GM18511 (cell line): Measurements from ENCODE around the gene KATNB1.

ENCODE experiments used
- ATAC-seq: cut with Tn5 transposase; IDR thresholded peaks from one replicate; pipeline ENCODE4 v1.9.1; 2021; ENCODE audit warnings: mild to moderate bottlenecking, moderate library complexity; ENCODE audit not compliant: unreplicated experiment

Gene KATNB1

GRCh38 chr16:57735755-57736418 is at the start of gene KATNB1:
KATNB1 (plus strand) TSS chr16:57735770; CDS start chr16:57737244, 1,474 bp downstream.
- ATAC-seq, result peak; percentile 35

- no peak for ATAC-seq
These were observed 49.0 kb upstream of the KATNB1 start for GRCh38 chr16:57686577-57686976.

- ATAC-seq, result no peak
These were observed 48.1 kb upstream of the KATNB1 start for GRCh38 chr16:57687363-57687929.

DNA sequence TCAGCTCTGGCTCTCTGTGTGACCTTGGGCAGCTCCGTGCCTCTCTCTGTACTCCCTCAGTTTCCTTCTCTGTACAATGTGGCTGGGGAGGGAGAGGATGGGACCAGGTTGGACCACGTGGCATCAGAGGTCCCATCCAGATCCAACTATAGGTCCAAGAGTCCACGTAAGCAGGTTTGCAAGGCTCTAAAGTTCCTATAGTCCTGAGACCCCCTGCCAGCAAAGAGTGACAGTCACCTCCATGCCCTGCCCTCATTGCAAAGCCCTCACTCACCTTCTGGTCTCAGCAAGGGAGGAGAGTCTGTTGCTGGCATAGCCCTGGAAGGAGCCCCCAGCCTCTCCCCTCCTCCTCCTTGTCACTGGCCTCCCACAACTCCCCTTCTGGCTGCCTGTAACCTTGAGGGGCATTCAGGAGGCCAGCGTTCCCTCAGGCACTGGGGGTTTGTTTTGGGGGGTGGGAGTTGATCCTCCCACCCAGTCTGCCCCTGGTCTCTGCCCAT is 47.0 kb upstream of the KATNB1 start:
- no peak for ATAC-seq

GRCh38 chr16:57688987-57689761 is 46.4 kb upstream of the KATNB1 start:
- ATAC-seq, result peak; percentile 23

DNA sequence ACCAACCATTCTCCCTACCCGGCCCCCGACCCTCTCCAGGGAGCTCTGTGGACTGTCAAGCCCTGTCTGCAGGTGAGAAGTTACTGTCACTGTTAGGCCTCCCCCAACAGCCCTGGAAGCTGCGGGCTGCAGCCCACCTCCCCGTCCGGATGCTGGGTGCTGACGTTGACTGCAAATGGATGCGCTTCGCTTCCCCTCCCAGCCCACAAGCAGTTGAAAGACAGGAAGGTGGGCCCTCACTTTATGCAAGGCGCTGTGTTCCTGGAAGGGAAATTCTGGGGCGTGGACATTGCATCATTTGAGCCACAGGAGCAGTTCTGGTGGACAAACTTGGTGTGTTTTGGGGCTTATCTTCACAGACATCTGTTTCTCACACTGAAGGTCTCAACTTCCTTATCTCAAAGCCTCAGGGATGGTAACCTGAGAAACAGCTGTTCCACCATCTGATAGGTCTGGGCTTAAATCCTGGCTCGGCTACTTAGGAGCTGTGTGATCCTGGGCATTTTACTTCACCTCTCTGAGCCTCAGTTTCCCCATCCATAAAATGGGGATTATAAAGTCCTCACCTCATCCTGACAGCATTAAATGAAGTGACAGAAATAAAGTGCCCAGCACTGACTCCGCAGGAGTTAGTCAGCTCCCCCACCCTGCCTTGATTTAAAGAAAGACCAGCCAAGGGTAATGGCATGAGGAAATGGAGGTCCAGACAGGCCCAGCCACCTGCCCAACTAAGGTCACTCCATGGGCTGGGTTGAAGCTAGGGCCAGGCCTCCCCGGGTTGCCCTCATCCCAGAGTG is 45.6 kb upstream of the KATNB1 start:
- peak; percentile 81 for ATAC-seq

- ATAC-seq, result no peak
These were observed 44.6 kb upstream of the KATNB1 start for GRCh38 chr16:57690782-57691471.

DNA sequence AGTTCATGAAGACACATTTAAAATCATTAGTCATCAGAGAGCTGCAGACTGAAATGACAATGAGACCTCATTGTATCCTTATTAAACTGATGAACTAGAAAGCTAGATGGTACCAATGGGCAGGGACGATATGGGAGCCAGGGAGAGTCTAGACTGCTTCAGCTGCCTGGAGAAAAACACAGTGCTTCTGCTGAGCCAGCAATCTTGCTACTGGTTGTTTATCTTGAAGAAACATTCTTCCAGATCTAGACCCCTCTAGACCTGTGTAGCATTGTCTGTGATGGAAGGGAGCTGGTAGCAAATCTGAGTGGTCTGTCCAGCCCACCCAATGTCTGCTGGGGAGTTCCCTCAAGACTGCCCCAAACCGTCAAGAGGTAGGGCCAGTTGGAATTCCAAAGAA is 42.9 kb upstream of the KATNB1 start:
- no peak for ATAC-seq

- ATAC-seq, result no peak
These were observed 42.0 kb upstream of the KATNB1 start for GRCh38 chr16:57693550-57693949.

DNA sequence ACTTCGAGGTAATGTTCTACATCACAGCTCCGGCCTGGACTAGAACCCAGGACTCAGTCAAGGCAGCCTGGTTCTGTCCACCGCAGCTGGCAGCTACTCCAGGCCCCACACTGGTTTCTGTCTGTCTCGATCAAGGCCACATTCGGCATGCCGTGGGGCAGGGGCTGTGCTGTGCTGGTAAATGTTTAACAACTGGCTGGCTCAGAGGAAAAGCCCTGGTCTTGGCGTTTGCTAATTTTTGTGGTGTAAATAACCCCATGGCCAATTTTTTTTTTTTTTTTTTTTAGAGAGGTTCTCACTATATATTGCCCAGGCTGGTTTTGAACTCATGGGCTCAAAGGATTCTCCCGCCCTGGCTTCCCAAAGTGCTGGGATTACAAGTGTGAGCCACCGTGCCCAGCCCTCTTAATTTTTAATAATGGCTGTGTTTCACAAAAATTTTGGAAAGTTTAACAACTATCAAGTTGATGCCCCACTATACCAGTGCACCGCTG is 41.3 kb upstream of the KATNB1 start:
- no peak for ATAC-seq

- ATAC-seq, result no peak
These were observed 40.6 kb upstream of the KATNB1 start, which contains the start of gene DRC7 for GRCh38 chr16:57694725-57695679. DRC7 (plus strand) TSS chr16:57694806; CDS start chr16:57697950, 3,144 bp downstream.

DNA sequence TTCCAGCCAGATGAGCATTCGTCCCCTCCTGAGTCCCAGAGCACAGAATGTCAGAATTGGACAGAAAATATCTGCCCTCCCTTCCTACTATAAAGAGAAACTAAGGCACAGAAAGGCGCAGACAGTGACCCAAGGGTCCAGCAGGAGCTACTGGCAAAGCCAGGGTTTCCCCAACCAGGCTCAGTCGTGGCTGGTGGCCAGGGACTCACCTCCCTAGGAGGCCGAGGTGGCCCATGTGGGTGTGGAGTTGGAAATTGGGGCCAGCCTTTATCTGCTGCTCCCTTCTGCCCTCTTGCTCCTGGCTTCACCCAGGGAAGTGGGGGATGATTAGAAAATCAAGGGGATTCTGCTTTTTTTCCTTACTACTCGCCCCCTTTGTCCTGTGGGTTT is 39.9 kb upstream of the KATNB1 start:
- ATAC-seq, result no peak

DNA sequence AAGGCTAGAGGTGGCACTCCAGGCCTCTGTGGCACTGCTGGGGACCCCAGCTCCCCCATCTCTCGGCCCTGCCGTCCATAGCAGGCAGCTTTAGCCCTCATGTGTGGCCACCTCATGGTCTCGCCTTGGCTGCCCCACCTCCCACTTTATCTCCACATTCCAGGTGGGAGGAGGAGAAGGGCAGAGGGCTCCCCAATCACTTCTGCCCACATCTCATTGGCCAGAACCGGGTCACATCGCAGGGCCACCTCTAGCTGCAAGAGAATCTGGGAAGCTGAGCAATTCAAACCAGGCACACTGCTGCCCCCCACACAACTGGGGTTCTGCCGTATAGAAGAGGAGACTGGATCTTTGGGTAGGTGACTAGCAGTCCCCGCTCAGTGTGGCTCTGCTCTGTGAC is 39.3 kb upstream of the KATNB1 start:
- ATAC-seq, result no peak

DNA sequence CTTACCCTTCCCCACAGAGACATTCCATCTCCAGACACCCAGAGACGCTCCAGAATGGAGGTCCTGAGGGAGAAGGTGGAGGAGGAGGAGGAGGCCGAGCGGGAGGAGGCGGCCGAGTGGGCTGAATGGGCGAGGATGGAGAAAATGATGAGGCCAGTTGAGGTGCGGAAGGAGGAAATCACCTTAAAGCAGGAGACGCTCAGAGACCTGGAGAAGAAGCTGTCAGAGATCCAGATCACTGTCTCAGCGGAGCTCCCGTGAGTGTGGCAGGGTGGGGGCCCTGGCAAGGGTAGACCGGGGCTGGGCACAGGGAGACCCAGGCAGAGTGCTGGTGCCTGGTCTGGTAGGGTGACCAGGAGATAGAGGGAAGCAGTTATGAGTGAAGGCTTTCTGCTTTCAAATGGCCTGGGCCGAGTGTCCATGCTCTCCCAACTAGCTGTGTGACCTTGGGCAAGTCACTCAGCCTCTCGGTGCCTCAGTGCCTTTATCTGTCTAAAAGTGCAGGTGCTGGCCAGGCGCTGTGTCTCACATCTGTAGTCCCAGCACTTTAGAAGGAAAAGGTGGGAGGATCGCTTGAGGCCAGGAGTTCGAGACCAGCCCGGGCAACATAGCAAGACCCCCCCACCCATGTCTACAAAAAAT is 37.6 kb upstream of the KATNB1 start:
- ATAC-seq, result no peak

GRCh38 chr16:57698812-57699405 is 36.7 kb upstream of the KATNB1 start:
- no peak for ATAC-seq

DNA sequence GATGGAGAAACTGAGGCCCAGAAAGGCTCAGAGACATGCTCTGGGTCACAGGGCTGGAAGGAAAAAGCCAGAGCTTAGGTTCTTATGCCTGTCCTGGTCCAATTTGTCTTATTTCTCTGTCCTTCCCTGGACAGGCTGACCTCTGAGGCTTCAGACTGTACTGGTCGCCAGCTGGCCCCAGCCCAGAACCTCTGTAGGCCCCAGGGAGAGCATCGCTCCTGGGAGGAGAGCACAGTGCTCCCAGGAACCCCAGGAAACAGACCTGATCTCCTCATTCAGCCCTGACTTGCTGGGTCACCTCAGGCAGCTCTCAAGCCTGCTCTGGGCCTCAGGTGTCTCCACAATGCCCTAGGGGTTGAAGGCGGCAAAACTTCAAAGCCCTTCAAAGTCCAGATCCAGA is 36.1 kb upstream of the KATNB1 start:
- ATAC-seq, result no peak

GRCh38 chr16:57699899-57700298 is 35.7 kb upstream of the KATNB1 start:
- no peak for ATAC-seq
